GM21619 (cell line): Measurements from ENCODE around the gene ME1.
"Not testable (repeated sequence)": the region's sequence is repeated elsewhere in the genome, so short reads cannot be mapped to it uniquely, and the experiment has no call there.

ENCODE experiments used
- ATAC-seq: cut with Tn5 transposase; IDR thresholded peaks from one replicate; pipeline ENCODE4 v1.9.1; 2021; ENCODE audit not compliant: unreplicated experiment

The ME1 gene

DNA sequence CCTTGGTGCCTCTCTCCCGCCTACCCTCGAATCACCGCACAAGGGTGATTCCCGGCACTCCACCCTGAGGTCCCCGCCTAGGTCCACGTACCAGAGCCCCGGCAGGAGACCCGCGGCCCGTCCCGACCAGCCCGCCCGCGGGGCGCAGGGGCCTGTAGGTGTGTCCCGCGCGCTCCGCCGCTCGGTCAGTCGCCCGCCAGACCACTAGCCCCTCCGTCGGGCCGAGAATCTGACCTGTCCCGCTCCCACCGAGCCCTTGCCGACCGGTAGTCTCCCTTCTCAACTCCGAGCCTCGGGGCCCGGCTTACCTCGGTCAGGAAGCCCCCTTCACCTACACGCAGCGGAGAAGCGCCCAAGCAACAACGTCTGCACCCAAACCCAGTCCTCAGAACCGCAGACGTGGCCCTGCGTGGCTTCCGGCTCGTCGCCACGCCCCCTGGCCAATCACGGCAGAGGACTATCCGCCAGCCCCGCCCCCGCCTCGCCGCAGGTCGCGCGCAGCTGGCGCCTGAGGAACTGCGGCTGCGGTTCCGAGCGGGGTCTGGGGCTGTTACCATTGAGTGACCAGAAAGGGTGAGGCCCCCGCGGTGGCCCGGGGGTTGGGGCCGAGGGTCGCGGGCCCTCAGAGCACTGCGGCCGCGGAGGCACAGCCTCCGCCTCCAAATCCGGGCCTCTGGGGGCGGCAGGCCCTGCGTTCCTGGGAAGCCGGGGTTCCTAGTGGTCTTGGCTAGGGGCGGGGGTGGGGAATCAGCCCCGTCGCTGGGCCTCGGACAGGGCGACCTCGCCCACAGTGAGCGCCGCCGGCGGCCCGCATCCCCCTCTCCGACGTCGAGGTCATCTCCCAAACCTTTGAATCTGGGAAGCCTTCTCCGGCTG, 237.7 kb downstream of the ME1 start, which contains the start of the genes PGM3 and RWDD2A:
Gene PGM3 (minus strand): TSS at position 395 of the 876 bp plus-strand sequence. CDS start 2,253 bp downstream, outside the sequence.
Gene RWDD2A (plus strand): TSS at position 487 of the 876 bp plus-strand sequence. CDS start 1,095 bp downstream, outside the sequence.
- ATAC-seq, result peak; percentile 95

- ATAC-seq, result no peak
Observed at GRCh38 chr6:83192456-83192855, 238.4 kb downstream of the ME1 start.

GRCh38 chr6:83191974-83192373, 238.9 kb downstream of the ME1 start:
- not testable (repeated sequence) for ATAC-seq

DNA sequence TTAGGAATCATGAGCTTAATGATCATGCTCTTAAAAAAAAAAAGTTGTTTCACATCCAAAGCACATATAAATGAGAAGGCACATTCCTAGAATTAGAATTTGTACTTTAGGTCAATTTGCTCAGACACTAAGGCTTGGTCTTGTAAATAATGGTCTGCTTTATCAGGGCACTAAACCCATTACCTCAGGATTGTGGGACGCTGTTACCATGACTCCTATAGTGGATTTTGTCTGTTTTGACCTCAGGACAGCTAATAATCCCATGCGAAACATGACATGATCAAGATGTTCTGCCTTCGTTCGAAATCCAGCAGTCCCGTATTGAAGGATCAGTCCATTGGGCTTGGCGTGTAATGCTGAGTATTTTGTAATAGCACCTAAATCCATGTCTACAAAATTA, 240.2 kb downstream of the ME1 start:
- no peak for ATAC-seq

- no peak for ATAC-seq
Observed at GRCh38 chr6:83188501-83188900, 242.3 kb downstream of the ME1 start.

DNA sequence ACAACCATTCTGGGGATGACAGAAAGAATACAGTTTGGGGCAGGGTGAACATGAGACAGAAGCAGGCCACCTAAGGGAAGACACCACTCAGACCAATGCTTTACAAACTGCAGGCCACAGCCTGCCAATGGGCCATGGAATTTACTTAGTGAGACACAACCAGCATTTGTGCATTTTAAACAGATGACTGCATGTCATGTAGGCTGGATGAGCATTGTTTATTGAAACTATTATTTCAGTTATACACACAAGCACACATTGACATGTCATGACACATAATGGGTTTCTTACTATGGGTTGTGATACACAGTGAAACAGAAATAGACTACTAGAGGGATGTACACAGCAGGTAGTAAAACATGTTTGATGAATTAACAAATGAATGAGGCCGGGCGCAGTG, 245.8 kb downstream of the ME1 start:
- no peak for ATAC-seq

GRCh38 chr6:83183082-83183828, 247.6 kb downstream of the ME1 start:
- ATAC-seq, result no peak

GRCh38 chr6:83182114-83182513, 248.7 kb downstream of the ME1 start:
- ATAC-seq, result no peak

GRCh38 chr6:83180426-83180950, 250.4 kb downstream of the ME1 start:
- no peak for ATAC-seq

DNA sequence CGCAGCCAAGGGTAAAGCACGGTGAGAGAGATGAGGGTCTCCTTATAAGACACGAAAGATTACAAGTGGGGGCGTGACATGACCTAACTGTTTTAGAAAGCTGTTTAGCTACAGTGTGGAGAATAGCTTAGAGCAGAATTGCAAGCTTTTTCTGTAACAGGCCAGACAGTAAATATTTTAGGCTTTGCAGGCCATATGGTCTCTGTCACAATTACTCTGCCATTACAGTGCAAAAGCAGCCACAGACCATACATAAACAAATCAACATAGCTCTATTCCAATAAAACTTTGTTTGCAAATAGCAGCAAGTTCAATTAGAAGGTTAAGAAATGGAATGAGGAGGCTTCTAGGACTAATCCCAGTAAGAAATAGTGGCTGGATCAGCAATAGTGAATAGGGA, 254.6 kb downstream of the ME1 start:
- ATAC-seq, result no peak

DNA sequence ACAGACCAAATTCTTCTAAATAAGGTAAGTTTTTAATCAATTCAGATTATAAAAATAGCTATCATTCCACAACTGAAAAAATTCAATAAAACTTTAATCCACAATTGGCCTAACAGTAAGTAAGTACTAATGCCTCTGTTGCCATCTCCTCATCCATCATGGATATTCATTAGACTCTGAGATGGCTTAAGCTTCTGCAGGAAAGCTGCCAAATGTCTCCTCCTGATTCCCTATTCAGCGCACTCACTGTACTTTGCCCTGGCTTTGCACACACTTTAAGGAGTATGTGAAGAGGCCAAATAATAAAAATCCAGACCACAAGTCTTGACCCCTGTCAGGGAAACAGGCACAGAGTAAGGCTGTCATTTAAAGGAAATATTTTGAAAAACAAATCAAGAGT, 261.3 kb downstream of the ME1 start:
- no peak for ATAC-seq

GRCh38 chr6:83169106-83169505, 261.7 kb downstream of the ME1 start:
- no peak for ATAC-seq

- ATAC-seq, result no peak
Observed at GRCh38 chr6:83168556-83168955, 262.3 kb downstream of the ME1 start.

DNA sequence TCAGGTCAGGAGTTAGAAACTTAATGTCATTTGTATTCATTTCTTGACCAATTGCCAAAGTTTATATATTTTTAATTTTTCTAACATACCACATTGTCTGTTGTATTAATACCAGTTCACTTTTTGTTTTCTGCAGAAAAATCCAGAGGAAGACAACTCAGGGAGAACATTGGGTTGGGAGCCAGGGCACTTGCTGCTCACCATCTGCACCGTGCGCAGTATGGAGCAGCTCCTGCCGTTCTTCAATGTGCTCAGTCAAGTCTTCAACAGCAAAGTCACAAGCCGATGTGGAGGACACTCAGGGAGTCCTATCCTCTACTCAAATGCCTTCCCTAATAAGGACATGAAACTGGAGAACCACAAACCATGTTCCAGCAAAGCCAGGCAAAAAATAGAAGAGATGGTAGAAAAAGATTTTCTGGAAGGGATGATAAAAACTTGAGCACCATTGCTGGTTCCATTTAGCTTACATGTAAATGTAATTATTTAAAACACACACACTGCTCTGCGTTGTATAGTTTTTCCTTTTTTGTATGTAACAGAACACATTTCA, 263.0 kb downstream of the ME1 start:
- ATAC-seq, result no peak
